ENCODE data around the gene GABRB2.

DNA sequence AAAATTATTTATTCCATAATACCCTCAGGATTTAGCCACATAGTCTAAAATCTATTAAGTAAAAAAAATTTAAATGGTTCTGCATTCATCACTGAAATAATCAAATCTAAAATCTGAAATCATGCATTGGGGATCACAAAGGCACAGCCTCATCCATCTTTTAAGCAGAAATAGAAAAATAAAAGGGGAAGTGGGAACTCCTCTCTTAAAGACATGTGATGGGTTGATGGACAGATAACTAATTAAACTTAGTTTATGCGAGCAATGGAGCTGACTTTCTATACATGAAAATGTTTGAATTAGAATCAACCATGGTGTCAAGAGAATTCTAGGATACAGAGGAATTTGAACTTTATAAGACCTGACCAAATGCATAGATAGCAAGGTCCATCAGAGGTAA lies 170.5 kb downstream of the GABRB2 start:
- TF ChIP-seq, protein P1, sequence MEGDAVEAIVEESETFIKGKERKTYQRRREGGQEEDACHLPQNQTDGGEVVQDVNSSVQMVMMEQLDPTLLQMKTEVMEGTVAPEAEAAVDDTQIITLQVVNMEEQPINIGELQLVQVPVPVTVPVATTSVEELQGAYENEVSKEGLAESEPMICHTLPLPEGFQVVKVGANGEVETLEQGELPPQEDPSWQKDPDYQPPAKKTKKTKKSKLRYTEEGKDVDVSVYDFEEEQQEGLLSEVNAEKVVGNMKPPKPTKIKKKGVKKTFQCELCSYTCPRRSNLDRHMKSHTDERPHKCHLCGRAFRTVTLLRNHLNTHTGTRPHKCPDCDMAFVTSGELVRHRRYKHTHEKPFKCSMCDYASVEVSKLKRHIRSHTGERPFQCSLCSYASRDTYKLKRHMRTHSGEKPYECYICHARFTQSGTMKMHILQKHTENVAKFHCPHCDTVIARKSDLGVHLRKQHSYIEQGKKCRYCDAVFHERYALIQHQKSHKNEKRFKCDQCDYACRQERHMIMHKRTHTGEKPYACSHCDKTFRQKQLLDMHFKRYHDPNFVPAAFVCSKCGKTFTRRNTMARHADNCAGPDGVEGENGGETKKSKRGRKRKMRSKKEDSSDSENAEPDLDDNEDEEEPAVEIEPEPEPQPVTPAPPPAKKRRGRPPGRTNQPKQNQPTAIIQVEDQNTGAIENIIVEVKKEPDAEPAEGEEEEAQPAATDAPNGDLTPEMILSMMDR (IDR thresholded peaks at IDR 0.05; ENCODE audit: low read length): no peak
- TF ChIP-seq EZH2 (IDR thresholded peaks at IDR 0.05; ENCODE audit: borderline replicate concordance, low read length): no peak
